ENCODE data around the gene PCDHGC3. TPM values are rescaled to one million over a fixed set of nuclear protein-coding genes. Genes with fewer than 3 reads are reported as not detected.

Gene PCDHGC3
- total and polyA plus RNA-seq, 2 experiments from 2014 or later, result 12.9 to 13.8 TPM

DNA sequence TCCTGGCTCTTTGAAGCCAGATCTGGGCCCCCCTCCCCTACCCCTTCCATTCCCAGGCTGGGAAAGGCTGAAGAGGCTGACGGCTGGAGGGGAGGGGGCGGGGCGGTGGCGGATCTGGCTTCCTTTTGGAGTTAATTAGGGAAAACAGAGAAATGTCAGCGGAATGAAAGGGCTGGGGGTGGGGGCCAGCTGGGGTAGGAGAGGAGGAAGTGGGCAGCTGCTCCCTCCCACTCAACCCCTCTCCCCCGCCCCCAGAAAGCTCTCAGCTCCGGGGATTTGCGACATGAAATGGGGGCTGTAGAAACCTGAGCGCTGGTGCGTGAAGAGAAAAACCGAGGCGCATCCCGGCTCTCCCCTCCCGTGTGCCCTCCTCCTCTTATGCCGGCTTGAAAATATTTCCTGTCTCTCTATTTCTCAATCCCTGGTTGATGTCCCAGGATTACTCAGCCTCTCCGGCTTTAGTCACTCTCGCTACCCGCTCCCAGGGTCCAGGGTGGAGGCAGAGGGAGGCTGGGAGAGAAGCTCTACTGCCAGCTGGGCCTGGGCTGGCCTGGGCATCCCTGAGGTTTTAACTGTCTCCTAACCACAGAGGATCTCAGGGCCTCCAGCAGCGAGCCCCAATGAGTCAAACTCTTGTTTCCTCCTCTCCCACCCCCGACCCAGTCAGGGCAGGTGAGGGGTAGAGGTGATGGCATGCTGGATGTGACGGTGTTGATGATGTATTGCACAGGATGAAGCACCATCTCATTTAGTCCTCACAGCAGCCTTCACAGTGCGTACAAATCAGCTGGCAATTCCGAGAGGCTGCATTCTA, 33.2 kb downstream of the PCDHGC3 start (continued):
- TF ChIP-seq, protein P1, sequence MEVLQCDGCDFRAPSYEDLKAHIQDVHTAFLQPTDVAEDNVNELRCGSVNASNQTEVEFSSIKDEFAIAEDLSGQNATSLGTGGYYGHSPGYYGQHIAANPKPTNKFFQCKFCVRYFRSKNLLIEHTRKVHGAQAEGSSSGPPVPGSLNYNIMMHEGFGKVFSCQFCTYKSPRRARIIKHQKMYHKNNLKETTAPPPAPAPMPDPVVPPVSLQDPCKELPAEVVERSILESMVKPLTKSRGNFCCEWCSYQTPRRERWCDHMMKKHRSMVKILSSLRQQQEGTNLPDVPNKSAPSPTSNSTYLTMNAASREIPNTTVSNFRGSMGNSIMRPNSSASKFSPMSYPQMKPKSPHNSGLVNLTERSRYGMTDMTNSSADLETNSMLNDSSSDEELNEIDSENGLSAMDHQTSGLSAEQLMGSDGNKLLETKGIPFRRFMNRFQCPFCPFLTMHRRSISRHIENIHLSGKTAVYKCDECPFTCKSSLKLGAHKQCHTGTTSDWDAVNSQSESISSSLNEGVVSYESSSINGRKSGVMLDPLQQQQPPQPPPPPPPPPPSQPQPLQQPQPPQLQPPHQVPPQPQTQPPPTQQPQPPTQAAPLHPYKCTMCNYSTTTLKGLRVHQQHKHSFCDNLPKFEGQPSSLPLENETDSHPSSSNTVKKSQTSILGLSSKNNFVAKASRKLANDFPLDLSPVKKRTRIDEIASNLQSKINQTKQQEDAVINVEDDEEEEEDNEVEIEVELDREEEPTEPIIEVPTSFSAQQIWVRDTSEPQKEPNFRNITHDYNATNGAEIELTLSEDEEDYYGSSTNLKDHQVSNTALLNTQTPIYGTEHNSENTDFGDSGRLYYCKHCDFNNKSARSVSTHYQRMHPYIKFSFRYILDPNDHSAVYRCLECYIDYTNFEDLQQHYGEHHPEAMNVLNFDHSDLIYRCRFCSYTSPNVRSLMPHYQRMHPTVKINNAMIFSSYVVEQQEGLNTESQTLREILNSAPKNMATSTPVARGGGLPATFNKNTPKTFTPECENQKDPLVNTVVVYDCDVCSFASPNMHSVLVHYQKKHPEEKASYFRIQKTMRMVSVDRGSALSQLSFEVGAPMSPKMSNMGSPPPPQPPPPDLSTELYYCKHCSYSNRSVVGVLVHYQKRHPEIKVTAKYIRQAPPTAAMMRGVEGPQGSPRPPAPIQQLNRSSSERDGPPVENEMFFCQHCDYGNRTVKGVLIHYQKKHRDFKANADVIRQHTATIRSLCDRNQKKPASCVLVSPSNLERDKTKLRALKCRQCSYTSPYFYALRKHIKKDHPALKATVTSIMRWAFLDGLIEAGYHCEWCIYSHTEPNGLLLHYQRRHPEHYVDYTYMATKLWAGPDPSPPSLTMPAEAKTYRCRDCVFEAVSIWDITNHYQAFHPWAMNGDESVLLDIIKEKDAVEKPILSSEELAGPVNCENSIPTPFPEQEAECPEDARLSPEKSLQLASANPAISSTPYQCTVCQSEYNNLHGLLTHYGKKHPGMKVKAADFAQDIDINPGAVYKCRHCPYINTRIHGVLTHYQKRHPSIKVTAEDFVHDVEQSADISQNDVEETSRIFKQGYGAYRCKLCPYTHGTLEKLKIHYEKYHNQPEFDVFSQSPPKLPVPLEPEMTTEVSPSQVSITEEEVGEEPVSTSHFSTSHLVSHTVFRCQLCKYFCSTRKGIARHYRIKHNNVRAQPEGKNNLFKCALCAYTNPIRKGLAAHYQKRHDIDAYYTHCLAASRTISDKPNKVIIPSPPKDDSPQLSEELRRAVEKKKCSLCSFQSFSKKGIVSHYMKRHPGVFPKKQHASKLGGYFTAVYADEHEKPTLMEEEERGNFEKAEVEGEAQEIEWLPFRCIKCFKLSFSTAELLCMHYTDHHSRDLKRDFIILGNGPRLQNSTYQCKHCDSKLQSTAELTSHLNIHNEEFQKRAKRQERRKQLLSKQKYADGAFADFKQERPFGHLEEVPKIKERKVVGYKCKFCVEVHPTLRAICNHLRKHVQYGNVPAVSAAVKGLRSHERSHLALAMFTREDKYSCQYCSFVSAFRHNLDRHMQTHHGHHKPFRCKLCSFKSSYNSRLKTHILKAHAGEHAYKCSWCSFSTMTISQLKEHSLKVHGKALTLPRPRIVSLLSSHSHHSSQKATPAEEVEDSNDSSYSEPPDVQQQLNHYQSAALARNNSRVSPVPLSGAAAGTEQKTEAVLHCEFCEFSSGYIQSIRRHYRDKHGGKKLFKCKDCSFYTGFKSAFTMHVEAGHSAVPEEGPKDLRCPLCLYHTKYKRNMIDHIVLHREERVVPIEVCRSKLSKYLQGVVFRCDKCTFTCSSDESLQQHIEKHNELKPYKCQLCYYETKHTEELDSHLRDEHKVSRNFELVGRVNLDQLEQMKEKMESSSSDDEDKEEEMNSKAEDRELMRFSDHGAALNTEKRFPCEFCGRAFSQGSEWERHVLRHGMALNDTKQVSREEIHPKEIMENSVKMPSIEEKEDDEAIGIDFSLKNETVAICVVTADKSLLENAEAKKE (CRISPR knock-in tag; IDR thresholded peaks at IDR 0.05), result no peak
- TF ChIP-seq JUNB (IDR thresholded peaks at IDR 0.05; ENCODE audit: unreplicated experiment) (no peak), POLR2AphosphoS5 (IDR thresholded peaks at IDR 0.05; ENCODE audit: low read depth) (no peak)

DNA sequence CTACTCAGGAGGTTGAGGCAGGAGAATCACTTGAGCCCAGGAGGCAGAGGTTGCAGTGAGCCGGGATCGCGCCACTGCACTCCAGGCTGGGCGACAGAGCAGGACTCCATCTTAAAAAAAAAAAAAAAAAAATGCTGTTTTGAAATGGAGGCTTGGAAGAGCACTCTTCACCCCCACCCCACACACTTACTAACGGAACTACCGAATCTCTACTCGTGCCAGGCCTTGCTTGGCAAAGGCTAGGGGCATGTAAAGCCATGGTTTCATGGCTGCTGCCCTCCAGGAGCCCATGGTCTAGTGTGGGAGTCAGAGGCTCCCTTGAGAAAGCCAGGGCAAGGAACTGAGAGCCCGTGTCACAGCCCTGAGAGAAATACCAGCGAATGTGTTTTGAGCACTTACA, 34.4 kb downstream of the PCDHGC3 start:
- H3F3A ChIP-seq (replicated peaks; ENCODE audit: low read depth), result 0 out of 2 replicates have a peak, but pooled peaks cover 4% of the 10 kb centered on the region
- no peak overlapping the region for H3K27ac ChIP-seq (ENCODE audit: low read depth)
- Mint-ChIP-seq H3K27ac (no peak overlapping the region), H3K4me3 (no peak overlapping the region), H3K9me3 (no peaks in the 10 kb centered on the region), H3K27me3 (ENCODE audit: insufficient read depth, low read depth, poor library complexity) (peaks cover 29% of the 10 kb centered on the region), H3K4me1 (peaks cover 42% of the 10 kb centered on the region), H3K36me3 (ENCODE audit: low read depth) (peaks cover 21% of the 10 kb centered on the region)
- H3K4me2 ChIP-seq, result no peak overlapping the region
- no peaks in the 10 kb centered on the region for H3K79me2 ChIP-seq (replicated peaks; ENCODE audit: insufficient read depth)
- H3K9me2 ChIP-seq (ENCODE audit: insufficient read depth), result no peaks in the 10 kb centered on the region
- H4K20me1 ChIP-seq (replicated peaks; ENCODE audit: insufficient read depth), result no peaks in the 10 kb centered on the region
- 0 out of 2 replicates have a peak, but pooled peaks cover 4% of the 10 kb centered on the region for H3K27me3 ChIP-seq (ENCODE audit: insufficient read depth)
- H3K4me1 ChIP-seq (ENCODE audit: insufficient read depth), result peaks cover 25% of the 10 kb centered on the region
- no peak overlapping the region for H3K4me3 ChIP-seq
- no peak overlapping the region for H2AFZ ChIP-seq
- H3K36me3 ChIP-seq (ENCODE audit: insufficient read depth), result no peaks in the 10 kb centered on the region
- no peak for DNase-seq (ENCODE audit: low spot score)
- no peak for ATAC-seq
- TF ChIP-seq EZH2phosphoT487 (IDR thresholded peaks at IDR 0.05; ENCODE audit: unreplicated experiment), result no peak
- TF ChIP-seq, protein P2, sequence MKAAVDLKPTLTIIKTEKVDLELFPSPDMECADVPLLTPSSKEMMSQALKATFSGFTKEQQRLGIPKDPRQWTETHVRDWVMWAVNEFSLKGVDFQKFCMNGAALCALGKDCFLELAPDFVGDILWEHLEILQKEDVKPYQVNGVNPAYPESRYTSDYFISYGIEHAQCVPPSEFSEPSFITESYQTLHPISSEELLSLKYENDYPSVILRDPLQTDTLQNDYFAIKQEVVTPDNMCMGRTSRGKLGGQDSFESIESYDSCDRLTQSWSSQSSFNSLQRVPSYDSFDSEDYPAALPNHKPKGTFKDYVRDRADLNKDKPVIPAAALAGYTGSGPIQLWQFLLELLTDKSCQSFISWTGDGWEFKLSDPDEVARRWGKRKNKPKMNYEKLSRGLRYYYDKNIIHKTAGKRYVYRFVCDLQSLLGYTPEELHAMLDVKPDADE (IDR thresholded peaks at IDR 0.05), result no peak
- TF ChIP-seq STAT1 (IDR thresholded peaks at IDR 0.05; ENCODE audit: unreplicated experiment), result no peak
- no peak for TF ChIP-seq ZNF114 (CRISPR knock-in tag; IDR thresholded peaks at IDR 0.05)
- TF ChIP-seq CREB1 (CRISPR knock-in tag; IDR thresholded peaks at IDR 0.05; ENCODE audit: low read depth), result no peak
- TF ChIP-seq, protein P1 (CRISPR knock-in tag; IDR thresholded peaks at IDR 0.05), result no peak
